ENCODE results near the gene SHISA5. TPM values are rescaled to one million over a fixed set of nuclear protein-coding genes. Genes with fewer than 3 reads are reported as not detected.
A peak's percentile ranks its signal among the peaks of the same experiment; 100 is the strongest.

Gene SHISA5
- total and polyA plus RNA-seq, 10 of the 15 experiments (the other 5 are each of a cell fraction or from before 2014, with no cell fraction given), result 17.1 to 148 (median 67.3) TPM

DNA sequence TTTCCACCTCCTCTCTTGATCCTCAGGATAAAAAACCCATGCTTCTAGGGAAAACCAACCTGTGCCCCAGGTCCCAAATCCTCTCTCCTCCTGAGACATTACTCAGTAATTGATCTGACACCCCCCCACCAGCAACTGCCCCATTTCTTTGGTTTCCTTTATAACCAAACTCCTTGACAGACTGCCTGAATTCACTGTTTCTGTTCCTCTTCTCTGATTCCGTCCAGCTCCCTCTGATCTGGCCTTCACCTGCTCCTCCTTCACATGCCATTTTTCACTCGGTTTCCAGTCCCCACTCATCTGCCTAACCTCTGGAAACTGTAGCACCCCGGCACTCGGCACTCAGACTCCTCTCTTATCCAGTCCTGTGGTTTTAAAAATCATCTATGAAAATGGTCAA, 66.2 kb downstream of the SHISA5 start:
- intact Hi-C loops (cut with micrococcal nuclease; ENCODE audit: unreplicated experiment), result no loop called here
- ATAC-seq (no peak), FAIRE-seq (no peak), DNase-seq (ENCODE audit: low read depth, low spot score) (no peak)
- no peak overlapping the region for H2AFZ ChIP-seq (ENCODE audit: control insufficient read depth, low read depth, low read length)
- BruUV-seq (replicated peaks), result no TSS peak
- H3K4me3 ChIP-seq, result no peak overlapping the region
- RAD21 ChIA-PET (ENCODE audit: unreplicated experiment), result interaction anchor here (2.8 to 4.9 kb wide), 4 partner anchors 37 to 245 kb away, joined by 22 to 259 read pairs (median 69); partner anchors contain the start of gene ZNF589
- in situ Hi-C loops (cut with MboI), result loop anchor here (5.0 kb wide), 3 partner anchors 36 to 206 kb away; no protein-coding TSS in a partner anchor
- 59% methylated on average over 4 of the region's 4 CpGs for WGBS (ENCODE audit: insufficient coverage, insufficient replicate concordance, low lambda C conversion rate, missing lambda C conversion rate)
- POLR2A ChIA-PET, result interaction anchor here (0.5 to 1.0 kb wide), 3 partner anchors 9 to 193 kb away, joined by 3 to 5 read pairs (median 3); partner anchors contain the start of gene ATRIP
- peak overlapping the region; percentile 25; the same call in 1 of the 2 replicates for H3K9ac ChIP-seq (ENCODE audit: control insufficient read depth, insufficient read depth, low read length)
- no peak overlapping the region; the same call in 1 of the 2 replicates for H3K27ac ChIP-seq (ENCODE audit: control insufficient read depth, insufficient read depth)
- CTCF ChIA-PET, result interaction anchor here (2.6 to 12.5 kb wide), 10 partner anchors 9 to 245 kb away, joined by 21 to 757 read pairs (median 78); partner anchors contain the start of genes ATRIP, CAMP and PFKFB4
- H3K36me3 ChIP-seq (ENCODE audit: control insufficient read depth in 2 of 2, insufficient read depth in 2 of 2, low read length in 1 of 2), result peaks cover 3 to 4% of the 10 kb centered on the region in 2 experiments
- peaks cover 38% of the 10 kb centered on the region for H3K79me2 ChIP-seq (ENCODE audit: control insufficient read depth, insufficient read depth, low read length)
- TF ChIP-seq RUNX3 (IDR thresholded peaks at IDR 0.05; ENCODE audit: low read length) (peak; percentile 32; the same call in 1 of the 2 replicates), SPI1 (IDR thresholded peaks at IDR 0.05; ENCODE audit: borderline replicate concordance, insufficient read depth, low read depth, low read length) (peak; percentile 76; the same call in 1 of the 2 replicates), TCF3 (IDR thresholded peaks at IDR 0.05; ENCODE audit: borderline replicate concordance, insufficient read depth, low read depth, low read length) (no peak), SMARCA5 (IDR thresholded peaks at IDR 0.05) (no peak), NR2C1 (IDR thresholded peaks at IDR 0.05) (no peak), CEBPB (IDR thresholded peaks at IDR 0.05; ENCODE audit: borderline replicate concordance in 1 of 2, low read depth in 2 of 2, low read length in 2 of 2) (no peak), IKZF2 (IDR thresholded peaks at IDR 0.05) (peak; percentile 51 to 54; a peak in 2 of 4 replicates), NBN (IDR thresholded peaks at IDR 0.05) (0 out of 2 replicates have a peak, but pooled peaks have one; percentile 17)
- TF ChIP-seq, protein P1, sequence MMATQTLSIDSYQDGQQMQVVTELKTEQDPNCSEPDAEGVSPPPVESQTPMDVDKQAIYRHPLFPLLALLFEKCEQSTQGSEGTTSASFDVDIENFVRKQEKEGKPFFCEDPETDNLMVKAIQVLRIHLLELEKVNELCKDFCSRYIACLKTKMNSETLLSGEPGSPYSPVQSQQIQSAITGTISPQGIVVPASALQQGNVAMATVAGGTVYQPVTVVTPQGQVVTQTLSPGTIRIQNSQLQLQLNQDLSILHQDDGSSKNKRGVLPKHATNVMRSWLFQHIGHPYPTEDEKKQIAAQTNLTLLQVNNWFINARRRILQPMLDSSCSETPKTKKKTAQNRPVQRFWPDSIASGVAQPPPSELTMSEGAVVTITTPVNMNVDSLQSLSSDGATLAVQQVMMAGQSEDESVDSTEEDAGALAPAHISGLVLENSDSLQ (IDR thresholded peaks at IDR 0.05), result peak; percentile 53; the same call in 1 of the 2 replicates
- H3K4me2 ChIP-seq (ENCODE audit: control insufficient read depth, insufficient read depth), result peak overlapping the region; percentile 15
- no peaks in the 10 kb centered on the region for H4K20me1 ChIP-seq (ENCODE audit: control insufficient read depth, insufficient read depth)
- H3K27me3 ChIP-seq (replicated peaks in 1 of 2; ENCODE audit: control insufficient read depth in 2 of 2, insufficient read depth in 2 of 2, low read length in 1 of 2), result no peaks in the 10 kb centered on the region
- H3K4me1 ChIP-seq (ENCODE audit: control insufficient read depth, insufficient read depth, low read length), result peaks cover 22% of the 10 kb centered on the region
- SMC1A ChIA-PET (ENCODE audit: uncharacterized antibody, unreplicated experiment), result interaction anchor here (0.9 to 11.5 kb wide), 8 partner anchors 9 to 248 kb away, joined by 3 to 287 read pairs (median 19); partner anchors contain the start of gene CDC25A
- H3K9me3 ChIP-seq (replicated peaks; ENCODE audit: control insufficient read depth, insufficient read depth, low read length), result no peaks in the 10 kb centered on the region
